ENCODE data around the gene SLC29A3. TPM values are rescaled to one million over a fixed set of nuclear protein-coding genes. Genes with fewer than 3 reads are reported as not detected.

Gene SLC29A3
- polyA plus RNA-seq, 1 donor (not counting 4 experiments of a cell fraction or from before 2014, with no cell fraction given): 0.52 TPM

DNA sequence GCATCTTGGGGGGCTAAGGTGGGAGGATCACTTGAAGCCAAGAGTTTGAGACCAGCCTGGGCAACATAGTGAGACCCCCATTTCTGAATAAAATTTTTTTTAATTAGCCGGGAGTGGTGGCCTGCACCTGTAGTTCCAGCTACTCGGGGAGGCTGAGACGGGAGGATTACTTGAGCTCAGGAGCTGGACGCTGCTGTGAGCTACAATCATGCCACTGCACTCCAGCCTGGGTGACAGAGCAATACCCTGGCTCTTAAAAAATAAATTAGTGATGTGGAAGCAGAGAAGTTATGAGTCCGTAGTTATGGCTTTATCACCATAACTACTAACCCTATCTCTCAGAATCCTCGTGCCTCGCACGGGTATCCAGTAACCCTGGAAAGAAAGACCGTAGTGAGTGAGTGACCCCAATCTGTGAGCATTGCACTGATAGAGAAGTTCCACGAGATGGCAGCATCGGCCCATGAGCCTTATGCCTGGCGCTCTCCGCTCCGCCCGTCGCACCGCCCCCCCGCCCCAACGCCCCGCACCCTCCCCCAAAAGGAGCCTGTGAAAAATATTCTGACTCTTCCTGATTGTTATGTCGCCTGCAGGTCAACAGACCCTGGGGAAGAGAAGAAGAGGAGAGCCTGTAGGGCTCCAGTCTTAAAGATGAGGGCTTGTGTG lies 4.9 kb upstream of the SLC29A3 start:
- Histone ChIP-seq H3K4me3 (ENCODE audit: control insufficient read depth in 2 of 3, extremely low read depth in 1 of 3, insufficient read depth in 2 of 3, low read depth in 1 of 3, low read length in 3 of 3) (no peak overlapping the region), H3K9me1 (ENCODE audit: control insufficient read depth, extremely low read depth, insufficient read depth, low read length) (no peaks in the 10 kb centered on the region), H3K79me2 (ENCODE audit: control insufficient read depth, insufficient read depth, low read length) (no peaks in the 10 kb centered on the region), H3K4me1 (ENCODE audit: control insufficient read depth, extremely low read depth, insufficient read depth, low read length) (no peaks in the 10 kb centered on the region), H3K36me3 (ENCODE audit: control insufficient read depth in 2 of 2, extremely low read depth in 1 of 2, insufficient read depth in 2 of 2, low read length in 2 of 2) (no peaks in the 10 kb centered on the region), H3K27me3 (ENCODE audit: control insufficient read depth, extremely low read depth, insufficient read depth, low read length) (peaks cover 27% of the 10 kb centered on the region), H3K9me3 (ENCODE audit: control insufficient read depth, low read depth, low read length) (no peaks in the 10 kb centered on the region), H3K4me2 (ENCODE audit: control insufficient read depth, extremely low read depth, insufficient read depth, low read depth, low read length) (no peak overlapping the region), H3K27ac (ENCODE audit: control insufficient read depth, insufficient read depth, low read length) (no peak overlapping the region), H4K20me1 (ENCODE audit: control insufficient read depth, extremely low read depth, insufficient read depth, low read length) (no peaks in the 10 kb centered on the region), H3K9ac (ENCODE audit: control insufficient read depth, extremely low read depth, insufficient read depth, low read length) (no peak overlapping the region), H2AFZ (ENCODE audit: control insufficient read depth, low read length) (no peak overlapping the region)
- dilution Hi-C loops (cut with MboI; ENCODE audit: extremely low pct_ligation_motif_present, low sequenced_read_pairs): no loop called here
- peak; percentile 64 for FAIRE-seq
- DNase-seq (ENCODE audit: low read depth, low spot score): no peak
- no peak for TF ChIP-seq EZH2 (IDR thresholded peaks at IDR 0.05; ENCODE audit: low read length)
- TF ChIP-seq, protein P1, sequence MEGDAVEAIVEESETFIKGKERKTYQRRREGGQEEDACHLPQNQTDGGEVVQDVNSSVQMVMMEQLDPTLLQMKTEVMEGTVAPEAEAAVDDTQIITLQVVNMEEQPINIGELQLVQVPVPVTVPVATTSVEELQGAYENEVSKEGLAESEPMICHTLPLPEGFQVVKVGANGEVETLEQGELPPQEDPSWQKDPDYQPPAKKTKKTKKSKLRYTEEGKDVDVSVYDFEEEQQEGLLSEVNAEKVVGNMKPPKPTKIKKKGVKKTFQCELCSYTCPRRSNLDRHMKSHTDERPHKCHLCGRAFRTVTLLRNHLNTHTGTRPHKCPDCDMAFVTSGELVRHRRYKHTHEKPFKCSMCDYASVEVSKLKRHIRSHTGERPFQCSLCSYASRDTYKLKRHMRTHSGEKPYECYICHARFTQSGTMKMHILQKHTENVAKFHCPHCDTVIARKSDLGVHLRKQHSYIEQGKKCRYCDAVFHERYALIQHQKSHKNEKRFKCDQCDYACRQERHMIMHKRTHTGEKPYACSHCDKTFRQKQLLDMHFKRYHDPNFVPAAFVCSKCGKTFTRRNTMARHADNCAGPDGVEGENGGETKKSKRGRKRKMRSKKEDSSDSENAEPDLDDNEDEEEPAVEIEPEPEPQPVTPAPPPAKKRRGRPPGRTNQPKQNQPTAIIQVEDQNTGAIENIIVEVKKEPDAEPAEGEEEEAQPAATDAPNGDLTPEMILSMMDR (optimal IDR thresholded peaks at IDR 0.05 in 1 of 3, IDR thresholded peaks at IDR 0.05 in 1 of 3, conservative IDR thresholded peaks at IDR 0.05 in 1 of 3; ENCODE audit: extremely low read depth in 1 of 3, insufficient read depth in 2 of 3, low read length in 3 of 3): peak; percentile 64 to 83 (median 76)

DNA sequence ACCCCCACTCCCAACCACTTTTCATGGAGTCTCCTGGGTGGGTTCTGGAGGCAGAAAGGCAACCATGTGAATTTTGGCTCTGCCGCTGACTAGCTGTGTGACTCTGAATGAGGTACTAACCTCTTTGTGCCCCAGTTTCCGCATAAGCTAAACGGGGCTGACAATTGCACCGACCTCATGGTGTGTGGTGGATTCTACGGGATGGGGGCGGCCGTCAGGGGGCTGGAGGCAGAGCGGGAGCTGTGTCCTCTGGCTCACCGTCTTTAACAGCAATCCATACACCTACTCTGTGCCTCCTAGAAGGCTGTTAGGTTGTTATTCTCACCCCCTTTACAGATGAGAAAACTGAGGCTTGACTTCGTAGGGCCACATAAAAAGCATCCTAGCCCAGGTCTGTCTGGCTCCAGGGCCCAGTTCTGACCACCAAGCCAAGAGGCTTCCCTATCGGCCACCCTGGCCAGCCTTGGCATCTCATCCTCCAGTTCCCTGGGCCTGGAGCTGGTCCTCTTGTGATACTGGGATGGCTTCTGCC lies 4.3 kb upstream of the SLC29A3 start:
- dilution Hi-C loops (cut with MboI; ENCODE audit: extremely low pct_ligation_motif_present, low sequenced_read_pairs): no loop called here
- Histone ChIP-seq H3K9ac (ENCODE audit: control insufficient read depth, extremely low read depth, insufficient read depth, low read length) (no peak overlapping the region), H3K36me3 (ENCODE audit: control insufficient read depth in 2 of 2, extremely low read depth in 1 of 2, insufficient read depth in 2 of 2, low read length in 2 of 2) (no peaks in the 10 kb centered on the region), H4K20me1 (ENCODE audit: control insufficient read depth, extremely low read depth, insufficient read depth, low read length) (no peaks in the 10 kb centered on the region), H3K9me1 (ENCODE audit: control insufficient read depth, extremely low read depth, insufficient read depth, low read length) (no peaks in the 10 kb centered on the region), H3K4me1 (ENCODE audit: control insufficient read depth, extremely low read depth, insufficient read depth, low read length) (no peaks in the 10 kb centered on the region), H3K4me3 (ENCODE audit: control insufficient read depth in 2 of 3, extremely low read depth in 1 of 3, insufficient read depth in 2 of 3, low read depth in 1 of 3, low read length in 3 of 3) (no peak overlapping the region), H3K4me2 (ENCODE audit: control insufficient read depth, extremely low read depth, insufficient read depth, low read depth, low read length) (no peak overlapping the region), H2AFZ (ENCODE audit: control insufficient read depth, low read length) (no peak overlapping the region), H3K9me3 (ENCODE audit: control insufficient read depth, low read depth, low read length) (no peaks in the 10 kb centered on the region), H3K27me3 (ENCODE audit: control insufficient read depth, extremely low read depth, insufficient read depth, low read length) (peaks cover 25% of the 10 kb centered on the region), H3K79me2 (ENCODE audit: control insufficient read depth, insufficient read depth, low read length) (no peaks in the 10 kb centered on the region), H3K27ac (ENCODE audit: control insufficient read depth, insufficient read depth, low read length) (no peak overlapping the region)
- TF ChIP-seq EZH2 (IDR thresholded peaks at IDR 0.05; ENCODE audit: low read length): no peak
- TF ChIP-seq, protein P1 (optimal IDR thresholded peaks at IDR 0.05 in 1 of 3, IDR thresholded peaks at IDR 0.05 in 1 of 3, conservative IDR thresholded peaks at IDR 0.05 in 1 of 3; ENCODE audit: extremely low read depth in 1 of 3, insufficient read depth in 2 of 3, low read length in 3 of 3): no peak
- FAIRE-seq (no peak), DNase-seq (ENCODE audit: low read depth, low spot score) (no peak)
